Natural killer cell treated with Interleukin-12 subunit alpha and Interleukin-12 subunit beta and Interleukin-15 and Interleukin-18, amount 100 ng/mL, for 72 hours (primary cell): ENCODE measurements around the gene TTC38. TPM values are rescaled to one million over a fixed set of nuclear protein-coding genes. Genes with fewer than 3 reads are reported as not detected.

Experiments
- ATAC-seq, 2 donors: fragments of 150-1000 bp; cut with Tn5 transposase in 1 of 2; sonication (Bioruptor Pico), chemical (Tn5 transposase) in 1 of 2; 2 replicates each; pipeline ENCODE4 v1.10.0; 2021
- DNase-seq: peaks from one replicate; pipeline ENCODE4 v3.0.0; 2022; ENCODE audit warnings: low spot score
- H3K27ac Mint-ChIP-seq, 2 donors: 1 replicate in 1 of 2; 2 replicates in 1 of 2; pipeline ENCODE4 v1.8.0; 2022; ENCODE audit warnings: mixed read lengths in 2 of 2, mild to moderate bottlenecking in 1 of 2, moderate library complexity in 1 of 2
- H3K27me3 Mint-ChIP-seq, 2 donors: 1 replicate in 1 of 2; 2 replicates in 1 of 2; pipeline ENCODE4 v1.8.0; 2022; ENCODE audit warnings: mixed read lengths in 2 of 2
- H3K36me3 Mint-ChIP-seq: one replicate; pipeline ENCODE4 v1.8.0; 2022; ENCODE audit warnings: mixed read lengths
- H3K4me1 Mint-ChIP-seq, 2 donors: 1 replicate in 1 of 2; 2 replicates in 1 of 2; pipeline ENCODE4 v1.8.0; 2022; ENCODE audit warnings: low read depth in 2 of 2, mixed read lengths in 2 of 2, mild to moderate bottlenecking in 1 of 2
- H3K4me3 Mint-ChIP-seq: one replicate; pipeline ENCODE4 v1.8.0; 2022; ENCODE audit warnings: mixed read lengths
- H3K9me3 Mint-ChIP-seq: 2 replicates; pipeline ENCODE4 v1.8.0; 2022; ENCODE audit warnings: mixed read lengths
- total RNA-seq, 2 donors: library from RNA; stranded (reverse); gene quantifications; one replicate each; pipeline ENCODE4 v1.2.3, GENCODE V29; 2022

The TTC38 gene
- total RNA-seq = 10 to 100 TPM; 63.7 to 64.2 TPM

- no peaks in the 10 kb centered on the region for H3K27me3 Mint-ChIP-seq
- peak; percentile 92 to 96 for ATAC-seq
- H3K36me3 Mint-ChIP-seq = no peaks in the 10 kb centered on the region
- DNase-seq = peak; percentile 81
- H3K9me3 Mint-ChIP-seq = no peaks in the 10 kb centered on the region
- H3K4me3 Mint-ChIP-seq = peak within 1 kb of the TSS; percentile 95
- peaks cover 30 to 40% of the 10 kb centered on the region in 2 donors for H3K4me1 Mint-ChIP-seq
- H3K27ac Mint-ChIP-seq = peak within 1 kb of the TSS; percentile 73 to 92
Observed at GRCh38 chr22:46267431-46268279, at the start of gene TTC38. TTC38 (plus strand) TSS chr22:46268008; CDS start chr22:46268040, 32 bp downstream.

- Mint-ChIP-seq H3K27me3 (no peaks in the 10 kb centered on the region), H3K4me3 (no peak overlapping the region), H3K36me3 (no peaks in the 10 kb centered on the region), H3K9me3 (no peaks in the 10 kb centered on the region), H3K4me1 (peaks cover 6 to 9% of the 10 kb centered on the region in 2 donors), H3K27ac (no peak overlapping the region)
- DNase-seq (no peak), ATAC-seq (no peak)
Observed at GRCh38 chr22:46219636-46220035, 48.2 kb upstream of the TTC38 start.

DNA sequence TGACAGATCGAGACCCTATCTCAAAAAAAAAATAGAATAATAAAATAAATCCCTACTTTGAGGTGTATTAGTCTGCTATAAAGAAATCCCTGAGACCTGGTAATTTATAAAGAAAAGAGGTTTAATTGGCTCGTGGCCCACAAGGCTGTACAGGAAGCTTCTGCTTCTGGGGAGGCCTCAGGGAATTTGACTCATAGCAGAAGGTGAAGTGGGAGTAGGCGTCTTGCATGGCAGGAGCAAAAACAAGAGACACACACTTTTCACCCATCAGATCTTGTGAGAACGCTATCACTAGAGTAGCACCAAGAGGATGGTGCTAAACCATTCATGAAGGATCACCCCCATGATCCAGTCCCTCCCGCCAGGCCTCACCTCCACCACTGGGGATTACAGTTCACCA, 46.9 kb upstream of the TTC38 start:
- Mint-ChIP-seq H3K4me3 (no peak overlapping the region), H3K27ac (no peak overlapping the region), H3K9me3 (no peaks in the 10 kb centered on the region), H3K4me1 (peaks cover 7 to 10% of the 10 kb centered on the region in 2 donors), H3K27me3 (no peaks in the 10 kb centered on the region), H3K36me3 (peaks cover 5% of the 10 kb centered on the region)
- no peak for DNase-seq
- no peak for ATAC-seq

DNA sequence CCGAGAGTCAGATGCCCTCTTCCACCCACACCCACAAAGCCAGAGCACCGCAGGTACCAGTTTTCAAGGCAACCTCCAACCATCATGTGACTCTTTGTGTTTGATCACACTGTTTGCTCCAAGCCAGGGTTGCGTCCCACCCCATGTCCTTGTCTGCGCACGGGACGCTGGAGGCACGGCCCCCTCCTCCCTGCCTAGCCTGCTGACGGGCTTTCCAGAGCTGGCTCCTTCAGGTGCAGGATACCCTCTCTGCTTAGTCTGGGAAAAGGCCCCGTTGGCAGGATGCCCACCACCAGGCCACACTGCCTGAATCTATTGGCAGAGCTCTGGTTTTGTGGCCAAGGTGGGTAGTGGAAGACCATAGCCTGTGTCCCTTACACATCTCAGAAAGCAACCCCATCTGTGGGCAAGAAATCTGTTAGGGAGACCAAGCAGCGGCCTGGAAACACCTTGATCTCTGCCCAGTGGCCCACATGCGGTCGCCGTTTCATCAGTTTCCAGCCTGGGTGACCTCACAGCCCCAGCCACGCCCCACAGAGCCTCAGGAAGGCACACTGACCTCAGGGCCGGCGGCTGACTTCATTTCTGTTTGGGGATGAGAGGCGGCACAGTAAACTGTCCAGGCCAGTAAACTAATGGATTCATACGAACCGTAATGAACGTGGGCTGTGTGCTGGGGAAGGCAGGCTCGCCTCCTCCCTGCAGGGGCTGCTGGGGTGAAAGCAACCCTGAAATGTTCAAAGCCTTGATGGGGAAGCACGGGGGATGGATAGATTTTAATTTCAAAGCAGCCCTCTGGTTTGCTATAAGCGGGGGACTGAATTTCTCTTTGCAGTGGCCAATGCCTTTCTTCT, 43.5 kb upstream of the TTC38 start:
- peak in 1 of 2 donors; percentile 60 for ATAC-seq
- H3K27me3 Mint-ChIP-seq = no peaks in the 10 kb centered on the region
- H3K9me3 Mint-ChIP-seq = no peaks in the 10 kb centered on the region

GRCh38 chr22:46224898-46225290, 42.9 kb upstream of the TTC38 start:
- ATAC-seq = no peak
- H3K27ac Mint-ChIP-seq = peak overlapping the region in 1 of 2 donors; percentile 26
- no peaks in the 10 kb centered on the region for H3K27me3 Mint-ChIP-seq
- H3K4me3 Mint-ChIP-seq = no peak overlapping the region
- no peaks in the 10 kb centered on the region for H3K9me3 Mint-ChIP-seq
- peaks cover 3 to 7% of the 10 kb centered on the region in 2 donors for H3K4me1 Mint-ChIP-seq
- DNase-seq = no peak
- peaks cover 7% of the 10 kb centered on the region for H3K36me3 Mint-ChIP-seq

More for the DNA sequence above, 43.5 kb upstream of the TTC38 start:
- DNase-seq = no peak
- Mint-ChIP-seq H3K27ac (peak overlapping the region in 1 of 2 donors; percentile 26), H3K4me3 (no peak overlapping the region), H3K36me3 (peaks cover 7% of the 10 kb centered on the region), H3K4me1 (peaks cover 7 to 12% of the 10 kb centered on the region in 2 donors)

DNA sequence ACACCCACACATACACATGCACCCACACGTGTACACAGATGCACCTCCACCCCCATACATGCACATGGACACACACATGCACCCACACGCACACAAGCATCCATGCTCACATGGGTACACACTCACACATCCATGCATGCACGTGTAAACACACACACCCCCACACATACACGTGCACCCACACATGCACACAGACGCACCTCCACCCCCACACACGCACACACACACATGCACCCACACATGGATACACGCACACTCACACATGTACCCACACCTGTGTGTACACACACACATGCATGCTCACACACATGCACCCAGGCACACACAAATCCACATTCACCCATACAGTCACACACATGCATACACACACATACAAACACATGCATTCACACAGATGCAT, 42.2 kb upstream of the TTC38 start:
- Mint-ChIP-seq H3K36me3 (peaks cover 7% of the 10 kb centered on the region), H3K4me3 (no peak overlapping the region), H3K4me1 (peaks cover 7 to 11% of the 10 kb centered on the region in 2 donors), H3K27me3 (no peaks in the 10 kb centered on the region), H3K9me3 (no peaks in the 10 kb centered on the region), H3K27ac (no peak overlapping the region)
- ATAC-seq = peak in 1 of 2 donors; percentile 6
- DNase-seq = no peak

DNA sequence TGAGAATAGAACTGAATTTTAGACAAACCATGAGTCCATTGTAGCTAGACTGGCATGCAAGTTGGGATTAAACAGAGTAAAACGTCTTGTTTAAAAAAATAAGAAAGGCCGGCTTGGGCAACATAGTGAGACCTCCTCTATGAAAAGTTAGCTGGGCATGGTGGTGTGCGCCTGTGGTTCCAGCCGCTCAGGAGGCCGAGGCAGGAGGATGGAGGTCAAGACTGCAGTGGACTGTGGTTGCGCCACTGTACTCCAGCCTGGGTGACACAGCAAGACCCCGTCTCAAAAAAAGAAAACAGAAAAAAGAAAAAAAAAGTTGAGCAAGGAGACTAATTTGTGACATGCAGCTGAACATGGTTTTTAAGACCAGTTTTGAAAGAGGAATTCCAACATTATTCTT, 41.2 kb upstream of the TTC38 start:
- Mint-ChIP-seq H3K27ac (no peak overlapping the region), H3K36me3 (peaks cover 7% of the 10 kb centered on the region), H3K27me3 (no peaks in the 10 kb centered on the region), H3K4me1 (peaks cover 4 to 12% of the 10 kb centered on the region in 2 donors), H3K9me3 (no peaks in the 10 kb centered on the region), H3K4me3 (no peak overlapping the region)
- ATAC-seq (no peak), DNase-seq (no peak)

GRCh38 chr22:46229701-46230100, 38.1 kb upstream of the TTC38 start:
- Mint-ChIP-seq H3K4me1 (peaks cover 6 to 12% of the 10 kb centered on the region in 2 donors), H3K36me3 (peaks cover 7% of the 10 kb centered on the region), H3K4me3 (no peak overlapping the region), H3K27me3 (no peaks in the 10 kb centered on the region), H3K27ac (no peak overlapping the region), H3K9me3 (no peaks in the 10 kb centered on the region)
- no peak for DNase-seq
- ATAC-seq = no peak

GRCh38 chr22:46230262-46230901, 37.4 kb upstream of the TTC38 start:
- H3K4me1 Mint-ChIP-seq = peaks cover 10 to 12% of the 10 kb centered on the region in 2 donors
- peaks cover 7% of the 10 kb centered on the region for H3K36me3 Mint-ChIP-seq
- H3K27me3 Mint-ChIP-seq = no peaks in the 10 kb centered on the region
- ATAC-seq (peak in 1 of 2 donors; percentile 45), DNase-seq (no peak)
- H3K4me3 Mint-ChIP-seq = peak overlapping the region; percentile 25
- peak overlapping the region in 1 of 2 donors; percentile 31 for H3K27ac Mint-ChIP-seq
- no peaks in the 10 kb centered on the region for H3K9me3 Mint-ChIP-seq

DNA sequence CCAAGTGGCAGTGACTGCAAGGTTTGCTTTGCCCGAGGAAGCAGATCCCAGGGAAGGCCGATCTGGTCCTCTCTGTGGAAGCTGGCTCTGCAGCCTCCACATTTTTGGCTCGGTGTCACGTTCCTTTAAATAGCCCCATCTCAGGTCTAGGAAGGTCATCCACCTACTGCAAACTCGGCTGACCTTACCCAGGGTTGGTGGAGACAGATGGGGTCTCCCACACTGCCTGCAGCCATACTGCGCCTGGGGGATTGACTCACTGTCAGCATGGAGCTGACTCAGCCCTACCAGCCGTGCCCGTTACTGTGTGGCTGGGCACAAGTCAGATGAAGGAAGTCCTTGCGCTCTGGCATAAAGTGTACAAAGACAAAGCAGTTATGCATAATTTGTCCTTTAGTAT, 34.6 kb upstream of the TTC38 start:
- no peaks in the 10 kb centered on the region for H3K36me3 Mint-ChIP-seq
- H3K27me3 Mint-ChIP-seq = no peaks in the 10 kb centered on the region
- ATAC-seq (no peak), DNase-seq (no peak)
- peaks cover 5 to 11% of the 10 kb centered on the region in 2 donors for H3K4me1 Mint-ChIP-seq
- no peak overlapping the region for H3K27ac Mint-ChIP-seq
- H3K9me3 Mint-ChIP-seq = no peaks in the 10 kb centered on the region
- H3K4me3 Mint-ChIP-seq = no peak overlapping the region

DNA sequence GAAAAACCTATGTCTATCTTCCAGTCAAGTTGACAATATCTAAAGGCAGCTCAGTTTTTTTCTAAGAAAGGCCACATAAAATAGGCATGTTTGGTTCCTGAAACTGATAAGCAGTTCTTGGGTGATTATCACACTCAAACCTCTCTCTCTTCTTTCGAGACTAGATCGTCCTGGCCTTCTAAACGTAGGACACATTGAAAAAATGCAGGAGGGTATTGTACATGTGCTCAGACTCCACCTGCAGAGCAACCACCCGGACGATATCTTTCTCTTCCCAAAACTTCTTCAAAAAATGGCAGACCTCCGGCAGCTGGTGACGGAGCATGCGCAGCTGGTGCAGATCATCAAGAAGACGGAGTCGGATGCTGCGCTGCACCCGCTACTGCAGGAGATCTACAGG, 32.8 kb upstream of the TTC38 start:
- no peak overlapping the region for H3K27ac Mint-ChIP-seq

DNA sequence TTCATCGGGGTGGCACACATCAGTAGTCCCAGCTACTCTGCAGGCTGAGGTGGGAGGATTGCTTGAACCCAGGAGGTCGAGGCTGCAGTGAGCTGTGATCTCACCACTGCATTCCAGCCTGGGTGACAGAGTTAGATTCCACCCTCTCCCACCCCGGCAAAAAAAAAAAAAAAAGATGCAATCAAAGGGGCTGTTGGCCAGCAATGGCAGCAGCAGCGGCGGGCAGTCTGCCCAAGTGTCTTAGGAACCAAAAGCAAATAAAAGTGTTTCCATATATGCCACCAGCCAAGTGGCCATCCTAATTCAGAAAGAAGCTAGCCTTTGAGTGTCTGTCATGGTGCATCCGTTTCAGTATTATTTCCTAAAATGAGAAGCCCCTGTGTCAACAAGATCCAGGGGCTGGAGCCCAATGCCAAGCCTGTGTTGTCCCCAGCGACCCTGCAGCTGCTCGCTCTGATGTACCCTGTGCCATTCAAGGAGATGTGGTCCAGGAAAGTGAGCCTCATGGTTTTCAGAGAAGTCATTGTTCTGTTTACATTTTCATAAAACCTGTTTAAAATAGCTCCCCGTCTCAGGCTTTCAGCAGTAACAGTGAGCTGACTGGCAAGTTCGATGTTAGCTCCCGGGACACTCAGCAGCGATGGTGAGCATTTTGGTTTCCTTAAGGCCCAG, 30.2 kb upstream of the TTC38 start:
- no peak for DNase-seq

More for the DNA sequence above, 32.8 kb upstream of the TTC38 start:
- ATAC-seq (no peak), DNase-seq (no peak)
- H3K4me3 Mint-ChIP-seq = no peak overlapping the region
- no peaks in the 10 kb centered on the region for H3K9me3 Mint-ChIP-seq
- H3K36me3 Mint-ChIP-seq = no peaks in the 10 kb centered on the region
- H3K4me1 Mint-ChIP-seq = peaks cover 11 to 23% of the 10 kb centered on the region in 2 donors
- H3K27me3 Mint-ChIP-seq = no peaks in the 10 kb centered on the region

GRCh38 chr22:46238541-46238940, 29.3 kb upstream of the TTC38 start:
- H3K4me1 Mint-ChIP-seq = peaks cover 6 to 22% of the 10 kb centered on the region in 2 donors
- H3K4me3 Mint-ChIP-seq = no peak overlapping the region
- no peaks in the 10 kb centered on the region for H3K27me3 Mint-ChIP-seq
- H3K36me3 Mint-ChIP-seq = no peaks in the 10 kb centered on the region
- no peak for ATAC-seq
- H3K9me3 Mint-ChIP-seq = no peaks in the 10 kb centered on the region
- peak overlapping the region in 1 of 2 donors; percentile 56 for H3K27ac Mint-ChIP-seq
- DNase-seq = no peak

More for the DNA sequence above, 30.2 kb upstream of the TTC38 start:
- Mint-ChIP-seq H3K27me3 (no peaks in the 10 kb centered on the region), H3K27ac (no peak overlapping the region), H3K4me3 (no peak overlapping the region), H3K4me1 (peaks cover 6 to 25% of the 10 kb centered on the region in 2 donors), H3K36me3 (no peaks in the 10 kb centered on the region), H3K9me3 (no peaks in the 10 kb centered on the region)
- no peak for ATAC-seq
